WTC11 (cell line): ENCODE measurements around the gene ARMC9. TPM values are rescaled to one million over a fixed set of nuclear protein-coding genes. Genes with fewer than 3 reads are reported as not detected.
"Not testable (repeated sequence)": the region's sequence is repeated elsewhere in the genome, so short reads cannot be mapped to it uniquely, and the experiment has no call there.

Experiments used
- ATAC-seq: fragments of 200-7000 bp; cut with Tn5 transposase; 2 replicates; pipeline ENCODE4 v1.10.0; 2021; ENCODE audit warnings: mild to moderate bottlenecking, moderate library complexity
- CTCF ChIA-PET: fragments of 300-600 bp; sonication (Branson Sonifier 250); formaldehyde crosslinking; loops from one replicate; lab custom pipeline; 2021; ENCODE audit warnings: antibody characterized with exemption; lab: Charles Lee
- POLR2A ChIA-PET: fragments of 350-600 bp; sonication (Branson Sonifier 250); formaldehyde crosslinking; loops from one replicate; lab custom pipeline; 2021; ENCODE audit warnings: antibody characterized with exemption; lab: Charles Lee
- DNase-seq: peaks from one replicate; pipeline ENCODE4 v3.0.0; 2021; ENCODE audit warnings: low spot score
- H3K27ac Mint-ChIP-seq: 2 replicates; pipeline ENCODE4 v1.8.0; 2021; ENCODE audit warnings: mixed read lengths
- H3K27me3 Mint-ChIP-seq: 2 replicates; pipeline ENCODE4 v1.8.0; 2021; ENCODE audit warnings: low read depth, mild to moderate bottlenecking, moderate library complexity, mixed read lengths
- H3K36me3 Mint-ChIP-seq: 2 replicates; pipeline ENCODE4 v1.8.0; 2021; ENCODE audit warnings: mixed read lengths
- H3K4me1 Mint-ChIP-seq: 2 replicates; pipeline ENCODE4 v1.8.0; 2022; ENCODE audit warnings: mixed read lengths
- H3K4me3 Mint-ChIP-seq: 2 replicates; pipeline ENCODE4 v1.8.0; 2021; ENCODE audit warnings: mild to moderate bottlenecking, moderate library complexity, mixed read lengths
- H3K9me3 Mint-ChIP-seq: 2 replicates; pipeline ENCODE4 v1.8.0; 2021; ENCODE audit warnings: mixed read lengths
- ELF4 ChIP-seq: sonication (generic); formaldehyde crosslinking; IDR thresholded peaks from 2 replicates; pipeline ENCODE4 v1.8.1; 2022; ENCODE audit warnings: low read depth, mild to moderate bottlenecking, moderate library complexity, missing genetic modification reagents
- HMGA2 ChIP-seq: fragments of 250-450 bp; sonication (Bioruptor Pico); IDR thresholded peaks from 2 replicates; pipeline ENCODE4 v1.4.0; 2021; ENCODE audit warnings: mild to moderate bottlenecking, moderate library complexity
- MAX ChIP-seq: sonication (generic); formaldehyde crosslinking; IDR thresholded peaks from 2 replicates; pipeline ENCODE4 v1.8.0; 2022; ENCODE audit warnings: mild to moderate bottlenecking, missing genetic modification reagents
- SP1 ChIP-seq: sonication (generic); formaldehyde crosslinking; conservative IDR thresholded peaks from 2 replicates; pipeline ENCODE4 v1.8.1; 2022; ENCODE audit warnings: missing genetic modification reagents
- TEAD1 ChIP-seq: sonication (generic); formaldehyde crosslinking; IDR thresholded peaks from 2 replicates; pipeline ENCODE4 v1.8.0; 2022; ENCODE audit warnings: mild to moderate bottlenecking, missing genetic modification reagents
- USF1 ChIP-seq: sonication (generic); formaldehyde crosslinking; IDR thresholded peaks from 2 replicates; pipeline ENCODE4 v1.8.0; 2022; ENCODE audit warnings: mild to moderate bottlenecking, missing genetic modification reagents
- ZNF232 ChIP-seq: sonication (generic); formaldehyde crosslinking; IDR thresholded peaks from 2 replicates; pipeline ENCODE4 v1.8.0; 2022; ENCODE audit warnings: mild to moderate bottlenecking, missing genetic modification reagents
- ZNF263 ChIP-seq: sonication (generic); formaldehyde crosslinking; IDR thresholded peaks from 2 replicates; pipeline ENCODE4 v1.8.1; 2022; ENCODE audit warnings: low read depth, mild to moderate bottlenecking, moderate library complexity, missing genetic modification reagents
- ZNF317 ChIP-seq: sonication (generic); formaldehyde crosslinking; IDR thresholded peaks from 2 replicates; pipeline ENCODE4 v1.8.1; 2023; ENCODE audit warnings: low read depth, mild to moderate bottlenecking, moderate library complexity, missing genetic modification reagents, borderline replicate concordance
- ZNF512 ChIP-seq: sonication (generic); formaldehyde crosslinking; IDR thresholded peaks from 2 replicates; pipeline ENCODE4 v1.8.1; 2022; ENCODE audit warnings: missing genetic modification reagents, borderline replicate concordance
- ZNF671 ChIP-seq: fragments of 250-450 bp; sonication (Bioruptor Pico); IDR thresholded peaks from 2 replicates; pipeline ENCODE4 v1.8.0; 2021; ENCODE audit warnings: mild to moderate bottlenecking
- ZSCAN18 ChIP-seq: fragments of 250-450 bp; sonication (Bioruptor Pico); IDR thresholded peaks from 2 replicates; pipeline ENCODE4 v2.1.2; 2022; ENCODE audit warnings: mild to moderate bottlenecking, moderate library complexity
- total RNA-seq: library from RNA; stranded (reverse); gene quantifications from 3 replicates; pipeline ENCODE4 v1.2.3, GENCODE V29; 2021

Gene ARMC9
- total RNA-seq, 1 experiment from 2014 or later, result 34.9 TPM

GRCh38 chr2:231375994-231376615 is 177.7 kb downstream of the ARMC9 start:
- peak overlapping the region; percentile 97 for H3K27ac Mint-ChIP-seq
- POLR2A ChIA-PET, H3K9me3 Mint-ChIP-seq: not testable (repeated sequence)

GRCh38 chr2:231376857-231377256 is 178.4 kb downstream of the ARMC9 start:
- Mint-ChIP-seq H3K9me3 (no peaks in the 10 kb centered on the region), H3K27me3 (no peaks in the 10 kb centered on the region; the same call in 1 of the 2 replicates), H3K4me3 (peak overlapping the region; percentile 4), H3K4me1 (peaks cover 66% of the 10 kb centered on the region), H3K36me3 (peaks cover 3% of the 10 kb centered on the region; the same call in 1 of the 2 replicates), H3K27ac (peak overlapping the region; percentile 97)
- peak; percentile 46 for ATAC-seq
- CTCF ChIA-PET, result interaction anchor here (0.7 to 2.3 kb wide), 10 partner anchors 11 to 71 kb away, joined by 3 to 16 read pairs (median 4); partner anchors contain the start of gene B3GNT7
- POLR2A ChIA-PET, result interaction anchor here (0.6 to 1.0 kb wide), 5 partner anchors 15 to 92 kb away, joined by 3 read pairs; no protein-coding TSS in a partner anchor
- TF ChIP-seq ZNF512 (CRISPR knock-in tag) (no peak), MAX (peak; percentile 32; the same call in 1 of the 2 replicates), ZNF263 (CRISPR knock-in tag) (peak; percentile 99), TEAD1 (CRISPR knock-in tag) (peak; percentile 72; the same call in 1 of the 2 replicates), ELF4 (no peak)
- DNase-seq, result peak; percentile 38

More at GRCh38 chr2:231375994-231376615, 177.7 kb downstream of the ARMC9 start:
- H3K27me3 Mint-ChIP-seq, ATAC-seq, H3K36me3 Mint-ChIP-seq: not testable (repeated sequence)
- H3K4me3 Mint-ChIP-seq, result peak overlapping the region; percentile 5; the same call in 1 of the 2 replicates
- TF ChIP-seq SP1, result peak; percentile 40; the same call in 1 of the 2 replicates
- H3K4me1 Mint-ChIP-seq, result peaks cover 73% of the 10 kb centered on the region
- CTCF ChIA-PET, result interaction anchor here (1.0 to 2.3 kb wide), 3 partner anchors 18 to 53 kb away, joined by 3 to 16 read pairs (median 5); partner anchors contain the start of gene B3GNT7
- DNase-seq, result peak; percentile 77

- no peak for DNase-seq
- Mint-ChIP-seq H3K27ac (peak overlapping the region; percentile 82), H3K9me3 (no peaks in the 10 kb centered on the region), H3K4me3 (no peak overlapping the region), H3K27me3 (no peaks in the 10 kb centered on the region; the same call in 1 of the 2 replicates), H3K4me1 (peaks cover 54% of the 10 kb centered on the region), H3K36me3 (peaks cover 3% of the 10 kb centered on the region; the same call in 1 of the 2 replicates)
- ChIA-PET CTCF (interaction anchor here (1.1 to 2.3 kb wide), 6 partner anchors 10 to 34 kb away, joined by 3 to 16 read pairs (median 4); partner anchors contain the start of gene B3GNT7), POLR2A (interaction anchor here (1.0 kb wide), 1 partner anchor 33 kb away, joined by 3 read pairs; no protein-coding TSS in a partner anchor)
- no peak for ATAC-seq
- no peak for TF ChIP-seq ZNF317 (CRISPR knock-in tag)
- no peak for TF ChIP-seq ZNF671
- 0 out of 2 replicates have a peak, but pooled peaks have one; percentile 21 for TF ChIP-seq ZNF232 (CRISPR knock-in tag)
- TF ChIP-seq HMGA2, result no peak
- TF ChIP-seq USF1 (CRISPR knock-in tag), result no peak
- TF ChIP-seq ZSCAN18 (CRISPR knock-in tag), result no peak
These were observed 179.7 kb downstream of the ARMC9 start for GRCh38 chr2:231378026-231378722.
